Trophoblast cell (in vitro differentiated cells and primary cell): Measurements from ENCODE around the gene CTSL.
A peak's percentile ranks its signal among the peaks of the same experiment; 100 is the strongest.

ENCODE experiments used
- DNase-seq, 2 donors: peaks; one replicate each; pipeline ENCODE4 v3.0.0-alpha.2; 2016
- H2AFZ ChIP-seq: 2 replicates; pipeline ENCODE4 v1.6.1; 2013; ENCODE audit warnings: low read length, moderate library complexity, mild to moderate bottlenecking; ENCODE audit not compliant: insufficient read depth, poor library complexity
- H2AK5ac ChIP-seq: 2 replicates; pipeline ENCODE4 v1.6.1; 2013; ENCODE audit warnings: mild to moderate bottlenecking, low read length
- H2BK120ac ChIP-seq: 2 replicates; pipeline ENCODE4 v1.6.1; 2013; ENCODE audit warnings: low read length, mild to moderate bottlenecking, moderate library complexity; ENCODE audit not compliant: insufficient read depth, poor library complexity
- H2BK12ac ChIP-seq: 2 replicates; pipeline ENCODE4 v1.6.1; 2013; ENCODE audit warnings: mild to moderate bottlenecking, low read length, moderate library complexity
- H2BK5ac ChIP-seq: 2 replicates; pipeline ENCODE4 v1.6.1; 2013; ENCODE audit warnings: low read length, low read depth, moderate library complexity, mild to moderate bottlenecking; ENCODE audit not compliant: poor library complexity
- H3K14ac ChIP-seq: 2 replicates; pipeline ENCODE4 v1.6.1; 2013; ENCODE audit warnings: mild to moderate bottlenecking, low read length
- H3K18ac ChIP-seq: 2 replicates; pipeline ENCODE4 v1.6.1; 2013; ENCODE audit warnings: mild to moderate bottlenecking, low read length
- H3K23ac ChIP-seq: 2 replicates; pipeline ENCODE4 v1.6.1; 2013; ENCODE audit warnings: low read length
- H3K27ac ChIP-seq: 2 replicates; pipeline ENCODE4 v1.5.1; 2013; ENCODE audit warnings: low read depth, mild to moderate bottlenecking, inconsistent platforms, low read length, moderate library complexity
- H3K27me3 ChIP-seq: 2 replicates; pipeline ENCODE4 v1.6.1; 2013; ENCODE audit warnings: inconsistent platforms, mild to moderate bottlenecking, low read length, moderate library complexity; ENCODE audit not compliant: insufficient read depth
- H3K36me3 ChIP-seq, 2 experiments: 1 replicate in 1 of 2; 2 replicates in 1 of 2; pipeline ENCODE4 v1.6.1; 2013; ENCODE audit warnings: low read length in 2 of 2, mild to moderate bottlenecking in 2 of 2, moderate library complexity in 1 of 2; ENCODE audit not compliant: insufficient read depth in 2 of 2, control insufficient read depth in 1 of 2
- H3K4ac ChIP-seq: 2 replicates; pipeline ENCODE4 v1.6.1; 2013; ENCODE audit warnings: low read depth, mild to moderate bottlenecking, low read length, moderate library complexity
- H3K4me1 ChIP-seq, 2 experiments: 1 replicate in 1 of 2; 2 replicates in 1 of 2; pipeline ENCODE4 v1.6.1; 2013; ENCODE audit warnings: low read length in 2 of 2, mild to moderate bottlenecking in 2 of 2, moderate library complexity in 1 of 2; ENCODE audit not compliant: insufficient read depth in 2 of 2, control insufficient read depth in 1 of 2
- H3K4me2 ChIP-seq: 2 replicates; pipeline ENCODE4 v1.6.1; 2013; ENCODE audit warnings: inconsistent platforms, mild to moderate bottlenecking, low read length, moderate library complexity
- H3K4me3 ChIP-seq: 2 replicates; pipeline ENCODE4 v1.5.1; 2013; ENCODE audit warnings: mild to moderate bottlenecking, low read depth, low read length, inconsistent platforms
- H3K79me1 ChIP-seq: one replicate; pipeline ENCODE4 v1.6.1; 2013; ENCODE audit warnings: low read length
- H3K79me2 ChIP-seq: 2 replicates; pipeline ENCODE4 v1.6.1; 2013; ENCODE audit warnings: low read length, mild to moderate bottlenecking; ENCODE audit not compliant: control insufficient read depth, insufficient read depth, poor library complexity
- H3K9ac ChIP-seq: 2 replicates; pipeline ENCODE4 v1.6.1; 2013; ENCODE audit warnings: mild to moderate bottlenecking, low read length
- H3K9me3 ChIP-seq: 2 replicates; pipeline ENCODE4 v1.6.1; 2013; ENCODE audit warnings: low read depth, mild to moderate bottlenecking, control low read depth, inconsistent platforms, low read length; ENCODE audit not compliant: insufficient read depth
- H4K12ac ChIP-seq: 2 replicates; pipeline ENCODE4 v1.6.1; 2013; ENCODE audit warnings: low read depth, mild to moderate bottlenecking, low read length, moderate library complexity
- H4K8ac ChIP-seq: 2 replicates; pipeline ENCODE4 v1.6.1; 2013; ENCODE audit warnings: low read depth, mild to moderate bottlenecking, low read length, moderate library complexity
- H4K91ac ChIP-seq: one replicate; pipeline ENCODE4 v1.6.1; 2013; ENCODE audit warnings: low read depth, mild to moderate bottlenecking, low read length, moderate library complexity
- WGBS: extraction: QIAGEN DNeasy Blood & Tissue Kit; methylation state at CpG from one replicate; pipeline ENCODE4 v1.1.7; 2013; ENCODE audit warnings: missing lambda C conversion rate; ENCODE audit not compliant: insufficient read length, insufficient coverage; ENCODE audit errors: extremely low coverage; 5-methylcytosine and 5-hydroxymethylcytosine counted together

CTSL gene

GRCh38 chr9:87725356-87725899, 491 bp upstream of the CTSL start:
- no peak for DNase-seq
- peak overlapping the region; percentile 86 for H3K4me3 ChIP-seq
- H3K27ac ChIP-seq: peak overlapping the region; percentile 96
- H2BK12ac ChIP-seq: peak overlapping the region; percentile 21
- H4K12ac ChIP-seq: peak overlapping the region; percentile 5
- H3K9ac ChIP-seq: no peak overlapping the region
- peak overlapping the region; percentile 50 for H2AFZ ChIP-seq
- peaks cover 13% of the 10 kb centered on the region for H3K79me1 ChIP-seq
- H2BK120ac ChIP-seq: no peak overlapping the region
- no peaks in the 10 kb centered on the region for H3K27me3 ChIP-seq
- no peak overlapping the region for H3K18ac ChIP-seq
- peaks cover 0 to 5% of the 10 kb centered on the region in 2 experiments for H3K4me1 ChIP-seq
- H3K79me2 ChIP-seq: peaks cover 6% of the 10 kb centered on the region
- H3K36me3 ChIP-seq: peaks cover 3 to 11% of the 10 kb centered on the region in 2 experiments
- no peak overlapping the region for H2AK5ac ChIP-seq
- peak overlapping the region; percentile 64 for H3K4me2 ChIP-seq
- H4K91ac ChIP-seq: peak overlapping the region; percentile 92
- no peaks in the 10 kb centered on the region for H3K9me3 ChIP-seq
- no peak overlapping the region for H3K4ac ChIP-seq
- H4K8ac ChIP-seq: peak overlapping the region; percentile 92
- WGBS: no CpG with 5 or more reads among the region's 25 CpGs
- H2BK5ac ChIP-seq: no peak overlapping the region
- H3K23ac ChIP-seq: no peak overlapping the region
- H3K14ac ChIP-seq: peak overlapping the region; percentile 85

GRCh38 chr9:87729246-87729645, 3.3 kb downstream of the CTSL start:
- no peak overlapping the region for H2AFZ ChIP-seq
- H3K27me3 ChIP-seq: no peaks in the 10 kb centered on the region
- no peak overlapping the region for H3K4ac ChIP-seq
- no peak overlapping the region for H3K27ac ChIP-seq
- H2AK5ac ChIP-seq: no peak overlapping the region
- no CpG with 5 or more reads among the region's 2 CpGs for WGBS
- no peak overlapping the region for H3K18ac ChIP-seq
- no peak overlapping the region for H3K4me2 ChIP-seq
- H3K36me3 ChIP-seq: peaks cover 6 to 17% of the 10 kb centered on the region in 2 experiments
- no peak for DNase-seq
- H4K8ac ChIP-seq: no peak overlapping the region
- no peak overlapping the region for H4K91ac ChIP-seq
- H3K4me3 ChIP-seq: no peak overlapping the region
- no peak overlapping the region for H2BK12ac ChIP-seq
- no peak overlapping the region for H2BK120ac ChIP-seq
- peaks cover 6% of the 10 kb centered on the region for H3K79me2 ChIP-seq
- H4K12ac ChIP-seq: no peak overlapping the region
- H3K23ac ChIP-seq: no peak overlapping the region
- no peak overlapping the region for H3K9ac ChIP-seq
- peaks cover 0 to 5% of the 10 kb centered on the region in 2 experiments for H3K4me1 ChIP-seq
- H3K14ac ChIP-seq: no peak overlapping the region
- peaks cover 13% of the 10 kb centered on the region for H3K79me1 ChIP-seq
- H3K9me3 ChIP-seq: no peaks in the 10 kb centered on the region
- H2BK5ac ChIP-seq: no peak overlapping the region

- no peak overlapping the region for H3K18ac ChIP-seq
- no peak overlapping the region for H2BK120ac ChIP-seq
- H4K12ac ChIP-seq: no peak overlapping the region
- H2AFZ ChIP-seq: no peak overlapping the region
- no peak overlapping the region for H3K4ac ChIP-seq
- peaks cover 6 to 17% of the 10 kb centered on the region in 2 experiments for H3K36me3 ChIP-seq
- DNase-seq: no peak
- H3K27ac ChIP-seq: no peak overlapping the region
- no peak overlapping the region for H2BK12ac ChIP-seq
- H3K27me3 ChIP-seq: no peaks in the 10 kb centered on the region
- peaks cover 0 to 4% of the 10 kb centered on the region in 2 experiments for H3K4me1 ChIP-seq
- H2BK5ac ChIP-seq: no peak overlapping the region
- H3K4me3 ChIP-seq: no peak overlapping the region
- H2AK5ac ChIP-seq: no peak overlapping the region
- no CpG with 5 or more reads among the region's 2 CpGs for WGBS
- peaks cover 4% of the 10 kb centered on the region for H3K79me1 ChIP-seq
- H3K9ac ChIP-seq: no peak overlapping the region
- no peaks in the 10 kb centered on the region for H3K9me3 ChIP-seq
- H3K4me2 ChIP-seq: no peak overlapping the region
- no peak overlapping the region for H3K23ac ChIP-seq
- peaks cover 2% of the 10 kb centered on the region for H3K79me2 ChIP-seq
- no peak overlapping the region for H4K91ac ChIP-seq
- H3K14ac ChIP-seq: no peak overlapping the region
- no peak overlapping the region for H4K8ac ChIP-seq
Measured at GRCh38 chr9:87731321-87731720, 5.4 kb downstream of the CTSL start.

DNA sequence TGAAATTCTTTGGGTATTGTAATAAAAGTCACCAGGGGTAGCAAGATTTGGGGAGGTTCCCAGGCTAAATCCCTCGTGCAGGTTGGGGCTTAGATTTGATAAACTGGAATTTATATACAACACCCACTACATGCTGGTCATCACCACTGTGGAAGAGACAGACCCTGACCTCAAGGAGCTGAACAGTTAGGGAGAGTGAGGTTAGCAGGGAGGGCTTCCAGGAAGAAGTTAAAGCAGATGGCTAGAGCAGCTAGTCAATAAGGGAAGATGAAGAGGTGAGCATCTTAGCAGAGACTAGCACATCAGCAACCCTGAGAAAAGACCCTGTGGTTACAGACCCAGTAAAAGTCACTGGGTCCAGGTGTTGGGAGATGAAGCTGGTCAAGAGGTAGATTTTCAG, 6.4 kb downstream of the CTSL start:
- Histone ChIP-seq H2BK5ac (no peak overlapping the region), H3K23ac (no peak overlapping the region), H3K27ac (no peak overlapping the region), H4K91ac (no peak overlapping the region), H3K36me3 (peaks cover 6 to 17% of the 10 kb centered on the region in 2 experiments), H2BK12ac (no peak overlapping the region), H3K4me2 (no peak overlapping the region), H3K79me2 (no peaks in the 10 kb centered on the region), H2BK120ac (no peak overlapping the region), H4K12ac (no peak overlapping the region), H4K8ac (no peak overlapping the region), H3K9ac (no peak overlapping the region), H3K4ac (no peak overlapping the region), H3K14ac (no peak overlapping the region), H3K4me1 (no peaks in the 10 kb centered on the region), H2AFZ (no peak overlapping the region), H3K9me3 (no peaks in the 10 kb centered on the region), H2AK5ac (no peak overlapping the region), H3K18ac (no peak overlapping the region), H3K4me3 (no peak overlapping the region), H3K79me1 (no peaks in the 10 kb centered on the region), H3K27me3 (no peaks in the 10 kb centered on the region)
- no peak for DNase-seq
- WGBS: no CpG with 5 or more reads among the region's 1 CpG
